ENCODE results near the gene MPO.

MPO gene

GRCh38 chr17:58263773-58264172, 17.0 kb downstream of the MPO start:
- H3K4me1 ChIP-seq (ENCODE audit: control insufficient read depth in 1 of 2, insufficient read depth in 2 of 2, low read length in 2 of 2): no peaks in the 10 kb centered on the region
- no peaks in the 10 kb centered on the region for H3K36me3 ChIP-seq (ENCODE audit: control insufficient read depth in 1 of 2, insufficient read depth in 2 of 2, low read length in 2 of 2)
- H3K4me3 ChIP-seq (ENCODE audit: low read depth in 1 of 2, low read length in 2 of 2): no peak overlapping the region
- no peak overlapping the region for H3K27ac ChIP-seq (ENCODE audit: low read length)
- peaks cover 11% of the 10 kb centered on the region for H3K27me3 ChIP-seq (ENCODE audit: low read depth, low read length)
- no peaks in the 10 kb centered on the region for H3K9me3 ChIP-seq (ENCODE audit: control insufficient read depth in 1 of 2, low read length in 2 of 2)

- Histone ChIP-seq H3K4me1 (ENCODE audit: control insufficient read depth in 1 of 2, insufficient read depth in 2 of 2, low read length in 2 of 2) (no peaks in the 10 kb centered on the region), H3K4me3 (ENCODE audit: low read depth in 1 of 2, low read length in 2 of 2) (no peak overlapping the region), H3K27ac (ENCODE audit: low read length) (no peak overlapping the region), H3K36me3 (ENCODE audit: control insufficient read depth in 1 of 2, insufficient read depth in 2 of 2, low read length in 2 of 2) (no peaks in the 10 kb centered on the region), H3K9me3 (ENCODE audit: control insufficient read depth in 1 of 2, low read length in 2 of 2) (no peaks in the 10 kb centered on the region), H3K27me3 (ENCODE audit: low read depth, low read length) (peaks cover 8% of the 10 kb centered on the region)
Measured at GRCh38 chr17:58262149-58262548, 18.6 kb downstream of the MPO start.

- Histone ChIP-seq H3K4me3 (ENCODE audit: low read depth in 1 of 2, low read length in 2 of 2) (no peak overlapping the region), H3K36me3 (ENCODE audit: control insufficient read depth in 1 of 2, insufficient read depth in 2 of 2, low read length in 2 of 2) (no peaks in the 10 kb centered on the region), H3K27me3 (ENCODE audit: low read depth, low read length) (no peaks in the 10 kb centered on the region), H3K4me1 (ENCODE audit: control insufficient read depth in 1 of 2, insufficient read depth in 2 of 2, low read length in 2 of 2) (peaks cover 0 to 3% of the 10 kb centered on the region in 2 donors), H3K9me3 (ENCODE audit: control insufficient read depth in 1 of 2, low read length in 2 of 2) (no peaks in the 10 kb centered on the region), H3K27ac (ENCODE audit: low read length) (no peak overlapping the region)
Measured at GRCh38 chr17:58254803-58255202, 25.9 kb downstream of the MPO start.

GRCh38 chr17:58253082-58253481, 27.7 kb downstream of the MPO start:
- Histone ChIP-seq H3K4me1 (ENCODE audit: control insufficient read depth in 1 of 2, insufficient read depth in 2 of 2, low read length in 2 of 2) (peaks cover 0 to 10% of the 10 kb centered on the region in 2 donors), H3K27ac (ENCODE audit: low read length) (no peak overlapping the region), H3K27me3 (ENCODE audit: low read depth, low read length) (peaks cover 5% of the 10 kb centered on the region), H3K9me3 (ENCODE audit: control insufficient read depth in 1 of 2, low read length in 2 of 2) (no peaks in the 10 kb centered on the region), H3K36me3 (ENCODE audit: control insufficient read depth in 1 of 2, insufficient read depth in 2 of 2, low read length in 2 of 2) (no peaks in the 10 kb centered on the region), H3K4me3 (ENCODE audit: low read depth in 1 of 2, low read length in 2 of 2) (no peak overlapping the region)

- H3K36me3 ChIP-seq (ENCODE audit: control insufficient read depth in 1 of 2, insufficient read depth in 2 of 2, low read length in 2 of 2): no peaks in the 10 kb centered on the region
- H3K27ac ChIP-seq (ENCODE audit: low read length): no peak overlapping the region
- no peak overlapping the region for H3K4me3 ChIP-seq (ENCODE audit: low read depth in 1 of 2, low read length in 2 of 2)
- no peaks in the 10 kb centered on the region for H3K9me3 ChIP-seq (ENCODE audit: control insufficient read depth in 1 of 2, low read length in 2 of 2)
- H3K4me1 ChIP-seq (ENCODE audit: control insufficient read depth in 1 of 2, insufficient read depth in 2 of 2, low read length in 2 of 2): peaks cover 0 to 10% of the 10 kb centered on the region in 2 donors
- H3K27me3 ChIP-seq (ENCODE audit: low read depth, low read length): peaks cover 5% of the 10 kb centered on the region
Measured at GRCh38 chr17:58252141-58252540, 28.6 kb downstream of the MPO start.

- Histone ChIP-seq H3K27me3 (ENCODE audit: low read depth, low read length) (peaks cover 12% of the 10 kb centered on the region), H3K27ac (ENCODE audit: low read length) (no peak overlapping the region)
Measured at GRCh38 chr17:58250344-58251011, 30.3 kb downstream of the MPO start.

GRCh38 chr17:58249270-58250133, 31.2 kb downstream of the MPO start:
- H3K4me1 ChIP-seq (ENCODE audit: control insufficient read depth in 1 of 2, insufficient read depth in 2 of 2, low read length in 2 of 2): peaks cover 0 to 10% of the 10 kb centered on the region in 2 donors
- H3K9me3 ChIP-seq (ENCODE audit: control insufficient read depth in 1 of 2, low read length in 2 of 2): no peaks in the 10 kb centered on the region
- no peak overlapping the region for H3K27ac ChIP-seq (ENCODE audit: low read length)
- no peaks in the 10 kb centered on the region for H3K36me3 ChIP-seq (ENCODE audit: control insufficient read depth in 1 of 2, insufficient read depth in 2 of 2, low read length in 2 of 2)
- peak overlapping the region; percentile 33 to 70 for H3K4me3 ChIP-seq (ENCODE audit: low read depth in 1 of 2, low read length in 2 of 2)
- peaks cover 15% of the 10 kb centered on the region for H3K27me3 ChIP-seq (ENCODE audit: low read depth, low read length)

More at GRCh38 chr17:58250344-58251011, 30.3 kb downstream of the MPO start:
- Histone ChIP-seq H3K9me3 (ENCODE audit: control insufficient read depth in 1 of 2, low read length in 2 of 2) (no peaks in the 10 kb centered on the region), H3K4me1 (ENCODE audit: control insufficient read depth in 1 of 2, insufficient read depth in 2 of 2, low read length in 2 of 2) (peaks cover 0 to 10% of the 10 kb centered on the region in 2 donors), H3K4me3 (ENCODE audit: low read depth in 1 of 2, low read length in 2 of 2) (no peak overlapping the region), H3K36me3 (ENCODE audit: control insufficient read depth in 1 of 2, insufficient read depth in 2 of 2, low read length in 2 of 2) (no peaks in the 10 kb centered on the region)

- Histone ChIP-seq H3K4me1 (ENCODE audit: control insufficient read depth in 1 of 2, insufficient read depth in 2 of 2, low read length in 2 of 2) (peaks cover 0 to 10% of the 10 kb centered on the region in 2 donors), H3K4me3 (ENCODE audit: low read depth in 1 of 2, low read length in 2 of 2) (peak overlapping the region; percentile 33 to 70), H3K36me3 (ENCODE audit: control insufficient read depth in 1 of 2, insufficient read depth in 2 of 2, low read length in 2 of 2) (no peaks in the 10 kb centered on the region), H3K27me3 (ENCODE audit: low read depth, low read length) (peaks cover 15% of the 10 kb centered on the region), H3K9me3 (ENCODE audit: control insufficient read depth in 1 of 2, low read length in 2 of 2) (no peaks in the 10 kb centered on the region), H3K27ac (ENCODE audit: low read length) (no peak overlapping the region)
Measured at GRCh38 chr17:58248955-58249269, 31.8 kb downstream of the MPO start.

- H3K27me3 ChIP-seq (ENCODE audit: low read depth, low read length): peaks cover 21% of the 10 kb centered on the region
- no peaks in the 10 kb centered on the region for H3K9me3 ChIP-seq (ENCODE audit: control insufficient read depth in 1 of 2, low read length in 2 of 2)
- H3K36me3 ChIP-seq (ENCODE audit: control insufficient read depth in 1 of 2, insufficient read depth in 2 of 2, low read length in 2 of 2): no peaks in the 10 kb centered on the region
- H3K27ac ChIP-seq (ENCODE audit: low read length): no peak overlapping the region
- peaks cover 0 to 10% of the 10 kb centered on the region in 2 donors for H3K4me1 ChIP-seq (ENCODE audit: control insufficient read depth in 1 of 2, insufficient read depth in 2 of 2, low read length in 2 of 2)
- no peak overlapping the region for H3K4me3 ChIP-seq (ENCODE audit: low read depth in 1 of 2, low read length in 2 of 2)
Measured at GRCh38 chr17:58247511-58248363, 33.0 kb downstream of the MPO start.

GRCh38 chr17:58246781-58247180, 34.0 kb downstream of the MPO start:
- Histone ChIP-seq H3K27ac (ENCODE audit: low read length) (no peak overlapping the region), H3K4me1 (ENCODE audit: control insufficient read depth in 1 of 2, insufficient read depth in 2 of 2, low read length in 2 of 2) (peaks cover 0 to 10% of the 10 kb centered on the region in 2 donors), H3K4me3 (ENCODE audit: low read depth in 1 of 2, low read length in 2 of 2) (no peak overlapping the region), H3K9me3 (ENCODE audit: control insufficient read depth in 1 of 2, low read length in 2 of 2) (no peaks in the 10 kb centered on the region), H3K27me3 (ENCODE audit: low read depth, low read length) (peaks cover 24% of the 10 kb centered on the region), H3K36me3 (ENCODE audit: control insufficient read depth in 1 of 2, insufficient read depth in 2 of 2, low read length in 2 of 2) (no peaks in the 10 kb centered on the region)
